ENCODE data around the gene HLA-DPB1. TPM values are rescaled to one million over a fixed set of nuclear protein-coding genes. Genes with fewer than 3 reads are reported as not detected.

The HLA-DPB1 gene
- total RNA-seq, 1 donor from 2014 or later: 10.9 TPM

- DNase-seq (ENCODE audit: extremely low spot score, unreplicated experiment): no peak
- H3K4me3 Mint-ChIP-seq: no peak overlapping the region
- H3K27me3 Mint-ChIP-seq: peaks cover 16% of the 10 kb centered on the region
- H3K9me3 Mint-ChIP-seq: no peaks in the 10 kb centered on the region
- H3K36me3 Mint-ChIP-seq: no peaks in the 10 kb centered on the region
- no peak overlapping the region for H3K27ac Mint-ChIP-seq
- no peak for TF ChIP-seq CTCF (conservative IDR thresholded peaks at IDR 0.05)
- no peaks in the 10 kb centered on the region for H3K4me1 Mint-ChIP-seq (ENCODE audit: unreplicated experiment)
These were observed 8.8 kb upstream of the HLA-DPB1 start for GRCh38 chr6:33066917-33067521.

GRCh38 chr6:33069021-33069738, 6.6 kb upstream of the HLA-DPB1 start:
- no peaks in the 10 kb centered on the region for H3K4me1 Mint-ChIP-seq (ENCODE audit: unreplicated experiment)
- H3K4me3 Mint-ChIP-seq: no peak overlapping the region
- no peak for DNase-seq (ENCODE audit: extremely low spot score, unreplicated experiment)
- H3K27ac Mint-ChIP-seq: no peak overlapping the region
- H3K36me3 Mint-ChIP-seq: no peaks in the 10 kb centered on the region
- peaks cover 19% of the 10 kb centered on the region for H3K27me3 Mint-ChIP-seq
- TF ChIP-seq CTCF (conservative IDR thresholded peaks at IDR 0.05): no peak
- no peaks in the 10 kb centered on the region for H3K9me3 Mint-ChIP-seq

GRCh38 chr6:33070909-33071308, 4.9 kb upstream of the HLA-DPB1 start:
- no peak overlapping the region for H3K4me3 Mint-ChIP-seq

GRCh38 chr6:33071569-33071968, 4.2 kb upstream of the HLA-DPB1 start:
- Mint-ChIP-seq H3K27ac (no peak overlapping the region), H3K4me3 (no peak overlapping the region), H3K36me3 (no peaks in the 10 kb centered on the region), H3K9me3 (no peaks in the 10 kb centered on the region), H3K4me1 (ENCODE audit: unreplicated experiment) (no peaks in the 10 kb centered on the region), H3K27me3 (peaks cover 10% of the 10 kb centered on the region)
- TF ChIP-seq CTCF (conservative IDR thresholded peaks at IDR 0.05): no peak
- DNase-seq (ENCODE audit: extremely low spot score, unreplicated experiment): no peak

More at GRCh38 chr6:33070909-33071308, 4.9 kb upstream of the HLA-DPB1 start:
- Mint-ChIP-seq H3K9me3 (no peaks in the 10 kb centered on the region), H3K4me1 (ENCODE audit: unreplicated experiment) (no peaks in the 10 kb centered on the region), H3K27me3 (peaks cover 10% of the 10 kb centered on the region), H3K27ac (no peak overlapping the region), H3K36me3 (no peaks in the 10 kb centered on the region)
- no peak for TF ChIP-seq CTCF (conservative IDR thresholded peaks at IDR 0.05)
- no peak for DNase-seq (ENCODE audit: extremely low spot score, unreplicated experiment)

GRCh38 chr6:33072508-33073100, 3.2 kb upstream of the HLA-DPB1 start:
- H3K27me3 Mint-ChIP-seq: peaks cover 11% of the 10 kb centered on the region
- TF ChIP-seq CTCF (conservative IDR thresholded peaks at IDR 0.05): no peak
- no peak overlapping the region for H3K27ac Mint-ChIP-seq
- no peaks in the 10 kb centered on the region for H3K36me3 Mint-ChIP-seq
- H3K9me3 Mint-ChIP-seq: no peaks in the 10 kb centered on the region
- H3K4me1 Mint-ChIP-seq (ENCODE audit: unreplicated experiment): no peaks in the 10 kb centered on the region
- no peak overlapping the region for H3K4me3 Mint-ChIP-seq
- no peak for DNase-seq (ENCODE audit: extremely low spot score, unreplicated experiment)

All from type B pancreatic cell (in vitro differentiated cells).